B cell (primary cell): ENCODE results near the gene LHX1. TPM values are rescaled to one million over a fixed set of nuclear protein-coding genes. Genes with fewer than 3 reads are reported as not detected.
A peak's percentile ranks its signal among the peaks of the same experiment; 100 is the strongest.

ENCODE experiments used
- ATAC-seq: fragments of 200-7000 bp; cut with Tn5 transposase; one replicate; pipeline ENCODE4 v1.10.0; 2021; ENCODE audit warnings: low read depth, mild to moderate bottlenecking, moderate number of reproducible peaks, moderate library complexity
- CTCF ChIA-PET: fragments of 350-600 bp; sonication (Branson Sonifier 250); formaldehyde crosslinking; loops from one replicate; lab custom pipeline; 2021; ENCODE audit warnings: antibody characterized with exemption, inconsistent platforms; lab: Charles Lee
- POLR2A ChIA-PET: fragments of 350-600 bp; sonication (Branson Sonifier 250); formaldehyde crosslinking; loops from one replicate; lab custom pipeline; 2021; ENCODE audit warnings: antibody characterized with exemption; lab: Charles Lee
- DNase-seq: peaks from one replicate; pipeline ENCODE4 v3.0.0; 2013
- H2AFZ ChIP-seq: 2 replicates; pipeline ENCODE4 v1.6.1; 2012; ENCODE audit warnings: mild to moderate bottlenecking, low read depth, low read length; ENCODE audit not compliant: insufficient read depth, poor library complexity, severe bottlenecking
- H3K27ac ChIP-seq, 2 donors: 1 replicate in 1 of 2; 2 replicates in 1 of 2; pipeline ENCODE4 v1.5.1; 2012 to 2013; ENCODE audit warnings: low read length in 2 of 2, mild to moderate bottlenecking in 2 of 2, moderate library complexity in 1 of 2
- H3K27me3 ChIP-seq, 4 experiments: fragments of 200-600 bp in 1 of 4; sonication (generic) in 1 of 4; replicated peaks in 1 of 4; 1 replicate in 2 of 4; 2 replicates in 2 of 4; pipeline versions ENCODE4 v1.6.1 to v1.7.0; 2013 to 2016; ENCODE audit warnings: low read length in 3 of 4, mild to moderate bottlenecking in 2 of 4, mixed read lengths in 1 of 4, moderate library complexity in 1 of 4; ENCODE audit not compliant: insufficient read depth in 4 of 4, control insufficient read depth in 3 of 4; ENCODE audit errors: control extremely low read depth in 1 of 4
- H3K36me3 ChIP-seq, 2 experiments: replicated peaks in 1 of 2; 1 replicate in 1 of 2; 2 replicates in 1 of 2; pipeline versions ENCODE4 v1.6.1 to v1.7.1; 2013; ENCODE audit warnings: low read length in 1 of 2; ENCODE audit not compliant: insufficient read depth in 2 of 2, control insufficient read depth in 1 of 2; ENCODE audit errors: control extremely low read depth in 1 of 2, extremely low read depth in 1 of 2
- H3K4me1 ChIP-seq, 2 donors: fragments of 200-600 bp in 1 of 2; sonication (generic) in 1 of 2; 1 replicate in 1 of 2; 2 replicates in 1 of 2; pipeline versions ENCODE4 v1.5.1 to v1.6.1; 2013 to 2017; ENCODE audit warnings: low read length in 2 of 2; ENCODE audit not compliant: control insufficient read depth in 2 of 2, insufficient read depth in 2 of 2
- H3K4me2 ChIP-seq: replicated peaks from 2 replicates; pipeline ENCODE3; 2012; ENCODE audit warnings: mild to moderate bottlenecking, low read depth, low read length; ENCODE audit not compliant: poor library complexity, severe bottlenecking
- H3K4me3 ChIP-seq, 5 experiments: fragments of 200-600 bp in 1 of 5; sonication (generic) in 1 of 5; 1 replicate in 3 of 5; 2 replicates in 2 of 5; pipeline versions ENCODE4 v1.5.1 to v1.7.0; 2011 to 2016; ENCODE audit warnings: low read length in 4 of 5, mild to moderate bottlenecking in 4 of 5, low read depth in 2 of 5, control low read depth in 1 of 5, moderate library complexity in 1 of 5; ENCODE audit not compliant: insufficient read depth in 1 of 5; ENCODE audit errors: control extremely low read depth in 1 of 5, extremely low read depth in 1 of 5
- H3K79me2 ChIP-seq: fragments of 200-600 bp; sonication (generic); one replicate; pipeline ENCODE4 v1.6.0; 2016; ENCODE audit warnings: low read length; ENCODE audit not compliant: control insufficient read depth, insufficient read depth
- H3K9ac ChIP-seq: fragments of 200-600 bp; sonication (generic); 2 replicates; pipeline ENCODE4 v1.6.1; 2017; ENCODE audit warnings: mild to moderate bottlenecking, low read length, moderate library complexity
- H3K9me3 ChIP-seq, 3 donors: one replicate each; pipeline versions ENCODE4 v1.6.1 to v1.7.1; 2013; ENCODE audit warnings: low read length in 2 of 3; ENCODE audit not compliant: control insufficient read depth in 2 of 3, insufficient read depth in 1 of 3; ENCODE audit errors: control extremely low read depth in 1 of 3
- H4K20me1 ChIP-seq: 2 replicates; pipeline ENCODE4 v1.6.0; 2012; ENCODE audit warnings: mild to moderate bottlenecking, low read length; ENCODE audit not compliant: insufficient read depth, control insufficient read depth, poor library complexity, severe bottlenecking
- H3K27ac Mint-ChIP-seq: one replicate; pipeline ENCODE4 v1.8.0; 2021; ENCODE audit warnings: mixed read lengths
- H3K27me3 Mint-ChIP-seq: one replicate; pipeline ENCODE4 v1.8.0; 2021; ENCODE audit warnings: mixed read lengths
- H3K4me1 Mint-ChIP-seq: one replicate; pipeline ENCODE4 v1.8.0; 2021; ENCODE audit warnings: mixed read lengths
- H3K4me3 Mint-ChIP-seq: one replicate; pipeline ENCODE4 v1.8.0; 2021; ENCODE audit warnings: mixed read lengths
- H3K9me3 Mint-ChIP-seq: one replicate; pipeline ENCODE4 v1.8.0; 2022; ENCODE audit warnings: mixed read lengths; ENCODE audit not compliant: insufficient read depth
- CTCF ChIP-seq: fragments of 200-600 bp; IDR thresholded peaks from one replicate; pipeline ENCODE4 v1.8.0; 2022; ENCODE audit warnings: antibody characterized with exemption, mild to moderate bottlenecking
- EZH2 ChIP-seq: IDR thresholded peaks from 2 replicates; pipeline ENCODE4 v1.6.1; 2012; ENCODE audit warnings: borderline replicate concordance, low read depth, mild to moderate bottlenecking, moderate library complexity, low read length; ENCODE audit not compliant: insufficient read depth, poor library complexity, severe bottlenecking
- WGBS: methylation state at CpG from one replicate; pipeline ENCODE4 v1.1.5; 2013; ENCODE audit warnings: missing lambda C conversion rate; ENCODE audit not compliant: insufficient coverage; 5-methylcytosine and 5-hydroxymethylcytosine counted together
- intact Hi-C: fragments of 100-400 bp; cut with micrococcal nuclease; formaldehyde crosslinking; loops from one replicate; pipeline ENCODE4 v1.10.0; 2022
- polyA plus RNA-seq: library from polyadenylated mRNA; depleted of rRNA; stranded (reverse); fragments of >200 nt; gene quantifications from 2 replicates; pipeline ENCODE4 v1.2.3, GENCODE V29; 2012
- total RNA-seq, 2 donors: library from RNA; stranded (reverse); fragments of 120-200 nt in 1 of 2; gene quantifications; 1 replicate in 1 of 2; 2 replicates in 1 of 2; pipeline versions ENCODE4 v1.2.3 to v1.2.4, GENCODE V29; 2013 to 2022

LHX1 gene
- total and polyA plus RNA-seq, 2 donors (not counting 1 experiment from before 2014, with no cell fraction given) = not detected

- H3K79me2 ChIP-seq = no peaks in the 10 kb centered on the region
- CTCF ChIA-PET = no interaction called here
- WGBS = 7% methylated on average over 67 of the region's 79 CpGs
- H4K20me1 ChIP-seq = peaks cover 33% of the 10 kb centered on the region
- TF ChIP-seq EZH2 (peak; percentile 69), CTCF (no peak)
- peaks cover 0 to 99% (median 93%) of the 10 kb centered on the region in 4 experiments for H3K27me3 ChIP-seq
- H3K4me2 ChIP-seq = peak overlapping the region; percentile 84
- DNase-seq (peak; percentile 64), ATAC-seq (no peak)
- Mint-ChIP-seq H3K27ac (peak overlapping the region; percentile 61), H3K4me1 (peaks cover 71% of the 10 kb centered on the region), H3K9me3 (no peaks in the 10 kb centered on the region), H3K27me3 (peaks cover 81% of the 10 kb centered on the region), H3K4me3 (peak overlapping the region; percentile 73)
- H3K27ac ChIP-seq = no peak overlapping the region
- POLR2A ChIA-PET = interaction anchor here (1.4 kb wide), 1 partner anchor 14 kb away, joined by 3 read pairs; the partner anchor contains the start of gene AATF
- H3K9me3 ChIP-seq = peaks cover 0 to 92% (median 16%) of the 10 kb centered on the region in 3 donors
- H3K36me3 ChIP-seq = no peaks in the 10 kb centered on the region
- intact Hi-C loops = no loop called here
- peak overlapping the region; percentile 11 for H3K9ac ChIP-seq
- H3K4me1 ChIP-seq = peaks cover 82 to 89% of the 10 kb centered on the region in 2 donors
- peak overlapping the region; percentile 19 for H2AFZ ChIP-seq
- H3K4me3 ChIP-seq = no peak overlapping the region
Measured at GRCh38 chr17:36934692-36935630, 2.3 kb upstream of the LHX1 start.
